Measurements from ENCODE around the gene CCL24. TPM values are rescaled to one million over a fixed set of nuclear protein-coding genes. Genes with fewer than 3 reads are reported as not detected.
A peak's percentile ranks its signal among the peaks of the same experiment; 100 is the strongest.
"Not testable (repeated sequence)": the region's sequence is repeated elsewhere in the genome, so short reads cannot be mapped to it uniquely, and the experiment has no call there.

CCL24 gene
- total RNA-seq, 2 donors from 2014 or later: not detected

- no peak for DNase-seq (ENCODE audit: low spot score in 2 of 2)
These were observed 41.2 kb downstream of the CCL24 start, which contains the start of gene CCL26 for GRCh38 chr7:75772081-75773077. Gene CCL26 (minus strand): TSS chr7:75772211. CDS start chr7:75772176, 35 bp downstream.

DNA sequence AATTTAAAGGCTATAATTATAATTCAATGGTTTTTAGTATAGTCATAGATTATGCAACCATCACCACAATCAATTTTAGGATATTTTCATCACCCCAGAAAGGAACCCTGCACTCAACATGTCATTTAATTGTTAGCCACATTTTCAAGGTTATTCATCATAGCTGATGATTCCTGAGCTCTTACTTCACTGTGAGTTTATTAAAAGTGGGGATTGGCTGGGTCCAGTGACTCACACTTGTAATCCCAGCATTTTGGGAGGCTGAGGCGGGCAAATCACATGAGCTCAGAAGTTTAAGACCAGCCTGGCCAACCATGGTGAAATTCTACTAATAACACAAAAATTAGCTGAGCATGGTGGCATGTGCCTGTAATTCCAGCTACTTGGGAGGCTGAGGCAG is 42.4 kb downstream of the CCL24 start:
- no peak overlapping the region for H3K27ac Mint-ChIP-seq
- no peak for ATAC-seq
- H3K36me3 Mint-ChIP-seq: no peaks in the 10 kb centered on the region
- H3K9me3 Mint-ChIP-seq: no peaks in the 10 kb centered on the region
- DNase-seq (ENCODE audit: low spot score in 2 of 2): no peak

More at GRCh38 chr7:75772081-75773077, 41.2 kb downstream of the CCL24 start, which contains the start of gene CCL26:
- no peak for ATAC-seq
- H3K9me3 Mint-ChIP-seq: no peaks in the 10 kb centered on the region
- H3K36me3 Mint-ChIP-seq: no peaks in the 10 kb centered on the region
- no peak within 1 kb of the TSS for H3K27ac Mint-ChIP-seq

GRCh38 chr7:75762350-75762917 is 51.2 kb downstream of the CCL24 start:
- ATAC-seq (peak; percentile 68 to 75), DNase-seq (ENCODE audit: low spot score in 2 of 2) (no peak)
- no peaks in the 10 kb centered on the region for H3K36me3 Mint-ChIP-seq
- H3K9me3 Mint-ChIP-seq: no peaks in the 10 kb centered on the region
- H3K27ac Mint-ChIP-seq: no peak overlapping the region

- H3K9me3 Mint-ChIP-seq; H3K27ac Mint-ChIP-seq; ATAC-seq; H3K36me3 Mint-ChIP-seq; DNase-seq (ENCODE audit: low spot score in 2 of 2): not testable (repeated sequence)
These were observed 51.8 kb downstream of the CCL24 start for GRCh38 chr7:75761801-75762200.

Other genes starting within 250 kb of the CCL24 start
- gene HIP1, start 74.9 kb downstream of the CCL24 start, total RNA-seq: 1 to 10 TPM; 3.0 to 7.8 TPM
- gene CCL26, start 41.6 kb downstream of the CCL24 start, total RNA-seq: not detected
- 10 to 100 TPM; 14.5 to 26.3 TPM for gene RHBDD2, start 65.2 kb upstream of the CCL24 start, total RNA-seq
- gene POR, start 101.3 kb upstream of the CCL24 start, total RNA-seq: 10 to 100 TPM; 22.7 to 40.9 TPM
- gene TMEM120A, start 180.8 kb upstream of the CCL24 start, total RNA-seq: 10 to 100 TPM; 23.7 to 43.3 TPM
- 10 to 100 TPM; 25.4 to 39.1 TPM for gene STYXL1, start 234.2 kb upstream of the CCL24 start, total RNA-seq
- gene MDH2, start 234.3 kb upstream of the CCL24 start, total RNA-seq: 100 to 1,000 TPM; 212 to 262 TPM

Measured in activated naive CD4-positive, alpha-beta T cell treated with anti-CD3 and anti-CD28 coated beads, Interleukin-2, amount 50 U/mL, for 72 hours (primary cell).